T-helper 17 cell (primary cell): ENCODE measurements around the gene DGUOK. TPM values are rescaled to one million over a fixed set of nuclear protein-coding genes. Genes with fewer than 3 reads are reported as not detected.
"Not testable (repeated sequence)": the region's sequence is repeated elsewhere in the genome, so short reads cannot be mapped to it uniquely, and the experiment has no call there.

Source experiments
- ATAC-seq: fragments of 150-1000 bp; cut with Tn5 transposase; 2 replicates; pipeline ENCODE4 v1.10.0; 2021; ENCODE audit warnings: mild to moderate bottlenecking, moderate library complexity
- DNase-seq, 3 donors: peaks; one replicate each; pipeline versions ENCODE4 v3.0.0 to v3.0.0-alpha.2; 2020 to 2021
- H3K9me3 ChIP-seq: one replicate; pipeline ENCODE4 v1.7.0; 2013; ENCODE audit warnings: low read length, mild to moderate bottlenecking; ENCODE audit not compliant: control insufficient read depth, poor library complexity, severe bottlenecking
- H3K27ac Mint-ChIP-seq: one replicate; pipeline ENCODE4 v1.8.0; 2022; ENCODE audit warnings: mild to moderate bottlenecking, moderate library complexity, mixed read lengths
- H3K27me3 Mint-ChIP-seq: one replicate; pipeline ENCODE4 v1.8.0; 2022; ENCODE audit warnings: mixed read lengths
- H3K36me3 Mint-ChIP-seq: one replicate; pipeline ENCODE4 v1.8.0; 2022; ENCODE audit warnings: low read depth, mixed read lengths
- H3K4me1 Mint-ChIP-seq: one replicate; pipeline ENCODE4 v1.8.0; 2022; ENCODE audit warnings: mild to moderate bottlenecking, mixed read lengths
- H3K4me3 Mint-ChIP-seq: one replicate; pipeline ENCODE4 v1.8.0; 2022; ENCODE audit warnings: mild to moderate bottlenecking, moderate library complexity, mixed read lengths
- total RNA-seq, 4 donors: library from RNA in 2 of 4; stranded (reverse) in 2 of 4; gene quantifications; one replicate each; pipeline ENCODE4 v1.2.3 and lab custom pipeline; 2022 to 2026

The DGUOK gene
- total RNA-seq, 2 donors from 2014 or later = 34.2 to 39.7 TPM

DNA sequence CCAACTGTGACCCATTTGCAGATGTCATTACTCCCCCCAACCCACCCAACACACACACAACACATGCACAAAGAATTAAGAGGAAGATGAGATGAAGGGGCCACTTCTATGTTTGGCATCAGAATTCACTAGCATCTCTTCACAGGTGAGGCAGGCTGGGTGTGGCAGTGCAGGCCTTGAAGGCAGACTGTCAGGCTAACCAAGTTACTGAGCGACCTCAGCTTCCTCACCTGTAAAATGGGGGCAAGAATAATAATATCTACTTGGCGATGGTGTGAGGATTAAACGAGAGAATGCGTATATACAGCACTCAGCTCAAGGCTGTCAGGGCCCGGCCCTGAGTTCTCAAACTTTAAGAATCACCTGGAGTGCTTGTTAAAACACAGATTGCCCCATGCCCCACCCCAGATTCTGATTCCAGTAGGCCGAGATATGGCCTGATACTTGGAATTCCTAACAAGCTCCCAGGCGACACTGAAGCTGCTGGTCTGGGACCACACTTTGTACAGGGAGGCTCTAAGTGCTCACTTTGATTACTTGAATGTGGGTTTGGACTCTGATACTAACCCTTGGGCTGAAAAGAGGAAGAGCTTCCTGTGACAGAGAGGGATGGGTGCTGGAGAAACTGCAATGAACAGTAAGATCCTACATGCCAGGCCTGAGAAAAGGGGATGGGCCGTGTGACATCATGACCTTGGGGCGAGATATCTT lies 32.8 kb upstream of the DGUOK start:
- ATAC-seq (no peak), DNase-seq (no peak)
- Mint-ChIP-seq H3K27me3 (no peaks in the 10 kb centered on the region), H3K4me3 (no peak overlapping the region), H3K36me3 (no peaks in the 10 kb centered on the region), H3K4me1 (peaks cover 10% of the 10 kb centered on the region), H3K27ac (no peak overlapping the region)
- no peaks in the 10 kb centered on the region for H3K9me3 ChIP-seq

DNA sequence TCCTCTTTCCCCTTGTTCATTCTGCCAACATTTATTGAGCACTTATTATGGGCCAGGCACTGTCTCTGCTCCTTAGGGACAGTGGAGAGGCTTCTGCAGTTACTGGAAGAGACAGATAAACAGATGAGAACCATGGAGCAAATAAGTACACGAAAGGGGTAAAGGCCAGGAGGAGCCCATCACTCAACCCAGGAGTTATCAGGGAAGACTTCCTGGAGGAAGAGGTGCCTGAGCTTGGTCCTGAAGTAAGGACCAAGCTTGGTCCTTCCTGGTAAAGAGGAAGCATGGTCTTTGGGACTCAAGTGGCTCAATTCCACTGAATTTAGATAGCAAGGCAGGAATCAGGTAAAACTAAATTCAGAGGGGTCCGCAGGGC lies 32.2 kb upstream of the DGUOK start:
- H3K4me3 Mint-ChIP-seq = peak overlapping the region; percentile 32
- H3K4me1 Mint-ChIP-seq = peaks cover 10% of the 10 kb centered on the region
- H3K36me3 Mint-ChIP-seq = no peaks in the 10 kb centered on the region
- H3K9me3 ChIP-seq = no peaks in the 10 kb centered on the region
- no peak overlapping the region for H3K27ac Mint-ChIP-seq
- no peak for DNase-seq
- no peak for ATAC-seq
- H3K27me3 Mint-ChIP-seq = no peaks in the 10 kb centered on the region

DNA sequence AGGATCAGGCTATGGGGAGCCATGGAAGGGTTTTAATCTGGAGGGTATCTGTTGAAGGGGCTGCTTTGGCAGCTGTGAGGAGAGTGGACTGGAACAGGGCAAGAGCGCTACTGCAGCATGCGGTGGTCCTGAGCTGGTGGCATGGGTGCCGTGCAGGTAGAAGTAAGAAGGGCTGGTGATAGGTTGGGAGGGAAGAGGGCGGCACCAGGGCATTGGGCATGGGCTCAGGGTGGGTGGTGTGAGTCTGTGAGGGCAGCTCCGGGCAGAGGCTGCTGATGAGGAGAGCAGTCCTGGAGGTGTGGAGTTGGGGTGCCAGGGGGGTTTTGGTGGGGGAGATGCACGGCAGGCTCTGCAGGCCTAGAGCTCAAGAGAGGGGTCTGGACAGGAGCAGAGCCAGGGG lies 31.8 kb upstream of the DGUOK start:
- Mint-ChIP-seq H3K36me3 (no peaks in the 10 kb centered on the region), H3K27ac (peak overlapping the region; percentile 62)

DNA sequence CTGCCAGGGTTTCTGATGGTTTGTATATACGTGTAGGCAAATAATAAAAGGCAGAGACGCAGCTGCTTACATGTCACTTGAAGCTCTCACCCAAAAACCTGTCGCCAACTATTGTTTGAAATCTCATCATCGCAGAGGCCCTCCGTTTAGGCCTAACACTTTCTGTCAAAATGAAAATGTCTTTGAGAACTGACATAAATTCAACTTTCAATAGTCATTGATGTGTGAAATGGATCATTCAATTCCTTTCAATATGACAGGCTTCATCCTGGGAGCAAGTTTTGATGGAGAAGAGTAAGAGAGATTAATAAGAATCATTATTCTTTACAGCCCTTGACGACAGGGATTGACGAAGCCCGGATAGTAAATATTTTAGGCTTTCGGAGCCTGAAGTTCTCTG lies 31.2 kb upstream of the DGUOK start:
- Mint-ChIP-seq H3K4me3 (no peak overlapping the region), H3K27me3 (peaks cover 4% of the 10 kb centered on the region), H3K4me1 (peaks cover 10% of the 10 kb centered on the region), H3K27ac (peak overlapping the region; percentile 62), H3K36me3 (no peaks in the 10 kb centered on the region)
- H3K9me3 ChIP-seq = no peaks in the 10 kb centered on the region
- DNase-seq = no peak
- no peak for ATAC-seq

More for the DNA sequence above, 31.8 kb upstream of the DGUOK start:
- Mint-ChIP-seq H3K4me1 (peaks cover 10% of the 10 kb centered on the region), H3K27me3 (peaks cover under 1% of the 10 kb centered on the region), H3K4me3 (peak overlapping the region; percentile 32)
- DNase-seq = no peak
- no peaks in the 10 kb centered on the region for H3K9me3 ChIP-seq
- ATAC-seq = no peak

DNA sequence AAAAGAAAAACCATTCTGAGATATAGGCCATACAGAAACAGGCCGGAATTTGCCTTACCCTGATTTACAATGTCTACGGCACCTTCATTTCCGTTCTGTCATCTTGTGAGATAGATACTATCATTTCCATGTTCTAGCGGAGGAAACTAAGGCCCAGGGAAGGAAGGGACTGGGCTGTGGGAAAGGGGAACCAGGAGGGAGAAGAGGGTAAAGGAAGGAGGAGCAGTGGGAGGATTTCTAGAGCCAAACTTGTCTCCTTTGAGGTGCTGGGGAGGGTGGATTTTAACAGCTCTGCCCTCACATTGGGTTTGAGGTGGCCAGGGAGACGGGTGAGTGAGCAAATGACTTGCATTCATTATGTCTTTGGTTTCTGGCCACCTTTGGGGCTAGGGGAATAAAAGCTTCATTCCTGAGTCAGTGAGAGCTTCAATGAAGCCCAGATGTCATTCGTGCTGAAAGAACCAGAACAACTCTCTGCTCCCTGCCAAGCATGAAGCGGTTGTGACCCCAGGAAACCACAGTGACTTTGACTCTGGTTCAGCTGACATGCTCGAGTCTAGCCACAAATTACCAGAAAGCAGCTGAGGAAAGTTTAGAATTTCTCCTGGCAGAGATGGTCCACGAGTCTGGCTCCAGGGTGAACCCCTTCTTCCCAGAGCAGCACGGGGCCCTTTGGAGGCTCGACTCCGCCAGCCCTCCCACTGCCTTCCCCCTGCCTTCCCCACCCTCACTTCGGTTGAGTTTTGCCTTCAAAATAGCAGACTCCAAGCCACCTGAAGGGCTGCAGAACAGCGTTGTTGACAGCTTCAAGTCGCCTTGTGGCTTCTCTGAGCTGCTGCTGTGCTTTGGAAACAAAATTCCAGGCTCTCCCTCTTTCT lies 30.1 kb upstream of the DGUOK start:
- peak; percentile 89 for ATAC-seq
- Mint-ChIP-seq H3K36me3 (peaks cover under 1% of the 10 kb centered on the region), H3K4me3 (peak overlapping the region; percentile 58), H3K27ac (peak overlapping the region; percentile 82), H3K27me3 (peaks cover 15% of the 10 kb centered on the region), H3K4me1 (peaks cover 10% of the 10 kb centered on the region)
- no peaks in the 10 kb centered on the region for H3K9me3 ChIP-seq
- DNase-seq = no peak

DNA sequence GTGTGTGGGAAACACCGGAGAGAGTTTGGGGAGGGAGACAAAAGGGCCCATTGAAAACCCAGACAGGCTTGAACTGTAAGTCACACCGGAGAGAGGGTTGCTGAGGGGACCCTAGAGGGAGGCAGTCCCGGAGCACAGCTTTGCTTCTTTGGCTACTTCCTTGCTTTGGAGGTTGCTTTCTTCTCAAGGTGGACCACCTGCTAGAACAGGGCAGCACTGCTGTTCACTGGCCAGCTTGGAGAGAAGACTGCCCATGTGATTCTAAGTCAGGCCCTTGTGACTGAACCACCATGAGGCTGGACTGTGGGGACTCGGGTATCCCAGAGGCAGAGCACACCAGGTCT lies 29.5 kb upstream of the DGUOK start:
- no peak for DNase-seq
- H3K36me3 Mint-ChIP-seq = peaks cover 2% of the 10 kb centered on the region
- no peaks in the 10 kb centered on the region for H3K9me3 ChIP-seq
- no peak for ATAC-seq
- peaks cover 10% of the 10 kb centered on the region for H3K4me1 Mint-ChIP-seq
- H3K4me3 Mint-ChIP-seq = no peak overlapping the region
- H3K27ac Mint-ChIP-seq = peak overlapping the region; percentile 82
- peaks cover 21% of the 10 kb centered on the region for H3K27me3 Mint-ChIP-seq

DNA sequence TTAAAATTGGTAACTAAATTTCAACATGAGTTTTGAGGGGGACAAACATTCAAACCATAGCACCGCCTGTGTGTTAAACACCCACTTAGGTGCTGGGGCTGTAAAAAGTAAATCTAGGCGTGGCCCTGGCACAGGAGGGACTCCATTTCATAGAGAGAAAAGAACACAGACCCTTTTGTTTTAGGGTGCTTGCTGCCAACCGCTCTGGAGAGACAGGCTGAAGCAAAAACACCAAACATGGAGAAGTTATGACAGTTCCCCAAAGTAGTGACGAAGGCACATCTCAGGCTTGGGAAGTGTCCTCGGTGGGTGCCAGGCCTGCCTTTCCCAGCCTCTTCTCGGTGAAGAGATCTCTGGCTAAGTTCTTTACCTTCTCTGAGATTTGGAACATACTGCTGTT lies 28.7 kb upstream of the DGUOK start:
- Mint-ChIP-seq H3K4me3 (no peak overlapping the region), H3K27me3 (peaks cover 28% of the 10 kb centered on the region), H3K27ac (no peak overlapping the region), H3K4me1 (peaks cover 13% of the 10 kb centered on the region), H3K36me3 (peaks cover 5% of the 10 kb centered on the region)
- no peak for DNase-seq
- H3K9me3 ChIP-seq = no peaks in the 10 kb centered on the region
- no peak for ATAC-seq

DNA sequence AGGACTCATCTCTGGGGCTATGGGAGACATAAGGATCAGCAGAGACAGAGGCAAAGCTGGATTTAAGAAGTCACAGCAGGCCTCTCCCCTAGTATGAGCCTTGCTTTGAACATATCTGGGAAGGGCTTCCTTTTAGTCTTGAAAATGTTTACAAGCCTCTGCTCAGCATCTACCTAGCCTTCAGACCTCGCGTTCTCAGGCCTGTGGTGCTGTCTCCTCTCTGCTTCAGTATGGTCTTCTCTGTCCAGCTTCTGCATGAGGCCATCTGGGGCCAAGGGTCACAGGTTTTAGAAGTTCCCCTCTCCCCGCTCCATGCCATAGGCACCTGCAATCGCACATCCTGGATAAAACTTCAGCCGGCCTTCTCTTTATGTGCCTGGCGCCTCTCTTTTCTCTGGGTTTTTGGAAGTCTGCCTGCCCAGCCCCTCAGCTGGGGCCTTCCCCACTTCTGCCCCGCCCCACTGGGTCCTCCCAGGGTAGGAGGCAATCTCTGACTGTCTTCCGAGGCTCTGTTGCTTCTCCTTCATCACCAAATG lies 26.8 kb upstream of the DGUOK start:
- peaks cover 32% of the 10 kb centered on the region for H3K27me3 Mint-ChIP-seq
- no peaks in the 10 kb centered on the region for H3K9me3 ChIP-seq
- no peak overlapping the region for H3K4me3 Mint-ChIP-seq
- H3K27ac Mint-ChIP-seq = no peak overlapping the region
- H3K36me3 Mint-ChIP-seq = peaks cover 5% of the 10 kb centered on the region
- ATAC-seq (no peak), DNase-seq (no peak)
- peaks cover 11% of the 10 kb centered on the region for H3K4me1 Mint-ChIP-seq

DNA sequence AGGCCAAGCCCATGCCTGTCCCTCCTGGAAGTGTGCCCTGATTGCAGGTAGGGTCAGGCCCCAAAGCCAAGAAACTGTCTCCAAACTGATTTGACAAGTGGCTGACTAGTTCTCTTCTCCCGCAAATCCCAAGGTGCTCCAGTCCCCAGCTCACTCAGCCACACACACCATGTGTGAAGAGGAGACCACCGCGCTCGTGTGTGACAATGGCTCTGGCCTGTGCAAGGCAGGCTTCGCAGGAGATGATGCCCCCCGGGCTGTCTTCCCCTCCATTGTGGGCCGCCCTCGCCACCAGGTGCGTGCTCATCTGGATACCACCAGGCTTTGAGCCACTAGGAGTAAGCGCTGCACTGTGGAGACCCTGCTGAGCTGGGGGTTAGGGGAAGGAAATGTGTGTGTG lies 25.5 kb upstream of the DGUOK start:
- Mint-ChIP-seq H3K27ac (no peak overlapping the region), H3K27me3 (peaks cover 32% of the 10 kb centered on the region), H3K36me3 (peaks cover 5% of the 10 kb centered on the region), H3K4me1 (peaks cover 8% of the 10 kb centered on the region), H3K4me3 (no peak overlapping the region)
- no peaks in the 10 kb centered on the region for H3K9me3 ChIP-seq
- no peak for DNase-seq
- ATAC-seq = no peak

DNA sequence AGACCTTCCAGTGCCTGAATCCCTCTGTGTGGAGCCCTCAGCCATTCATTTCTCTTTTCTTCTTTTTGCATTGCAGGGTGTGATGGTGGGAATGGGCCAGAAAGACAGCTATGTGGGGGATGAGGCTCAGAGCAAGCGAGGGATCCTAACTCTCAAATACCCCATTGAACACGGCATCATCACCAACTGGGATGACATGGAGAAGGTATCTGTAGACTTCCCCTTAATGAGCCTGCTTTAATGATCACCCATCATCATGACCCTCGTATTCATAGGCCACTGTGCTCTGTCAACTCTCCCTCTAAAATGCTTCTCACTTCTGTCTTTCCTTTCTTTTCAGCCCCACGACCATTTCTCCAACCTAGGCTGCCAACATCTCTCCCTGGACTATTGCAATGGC lies 24.4 kb upstream of the DGUOK start:
- H3K36me3 Mint-ChIP-seq = peaks cover 5% of the 10 kb centered on the region

DNA sequence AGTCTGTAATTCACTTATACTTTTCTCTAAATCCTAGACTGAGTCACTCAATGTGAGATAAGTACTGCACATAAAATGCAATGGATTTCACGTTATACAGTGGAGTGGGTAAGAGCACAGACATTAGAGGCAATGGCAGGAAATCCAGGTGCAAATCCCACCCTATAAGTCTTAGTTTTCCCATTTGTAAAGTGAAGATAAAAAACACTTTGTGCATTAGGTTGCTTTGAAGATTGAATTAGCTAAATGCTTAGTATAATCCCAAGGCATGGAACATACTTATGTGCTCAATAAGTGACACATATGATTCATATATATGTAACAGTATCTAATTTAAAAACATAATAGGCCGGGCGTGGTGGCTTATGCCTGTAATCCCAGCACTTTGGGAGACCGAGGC lies 23.4 kb upstream of the DGUOK start:
- no peak overlapping the region for H3K4me3 Mint-ChIP-seq
- peaks cover 32% of the 10 kb centered on the region for H3K27me3 Mint-ChIP-seq
- peaks cover 5% of the 10 kb centered on the region for H3K36me3 Mint-ChIP-seq
- no peak for DNase-seq
- no peak for ATAC-seq
- H3K4me1 Mint-ChIP-seq = peaks cover 5% of the 10 kb centered on the region
- no peak overlapping the region for H3K27ac Mint-ChIP-seq
- no peaks in the 10 kb centered on the region for H3K9me3 ChIP-seq

More for the DNA sequence above, 24.4 kb upstream of the DGUOK start:
- ATAC-seq = no peak
- no peak for DNase-seq
- Mint-ChIP-seq H3K27me3 (peaks cover 32% of the 10 kb centered on the region), H3K27ac (peak overlapping the region; percentile 14), H3K4me3 (no peak overlapping the region), H3K4me1 (peaks cover 6% of the 10 kb centered on the region)
- H3K9me3 ChIP-seq = no peaks in the 10 kb centered on the region

DNA sequence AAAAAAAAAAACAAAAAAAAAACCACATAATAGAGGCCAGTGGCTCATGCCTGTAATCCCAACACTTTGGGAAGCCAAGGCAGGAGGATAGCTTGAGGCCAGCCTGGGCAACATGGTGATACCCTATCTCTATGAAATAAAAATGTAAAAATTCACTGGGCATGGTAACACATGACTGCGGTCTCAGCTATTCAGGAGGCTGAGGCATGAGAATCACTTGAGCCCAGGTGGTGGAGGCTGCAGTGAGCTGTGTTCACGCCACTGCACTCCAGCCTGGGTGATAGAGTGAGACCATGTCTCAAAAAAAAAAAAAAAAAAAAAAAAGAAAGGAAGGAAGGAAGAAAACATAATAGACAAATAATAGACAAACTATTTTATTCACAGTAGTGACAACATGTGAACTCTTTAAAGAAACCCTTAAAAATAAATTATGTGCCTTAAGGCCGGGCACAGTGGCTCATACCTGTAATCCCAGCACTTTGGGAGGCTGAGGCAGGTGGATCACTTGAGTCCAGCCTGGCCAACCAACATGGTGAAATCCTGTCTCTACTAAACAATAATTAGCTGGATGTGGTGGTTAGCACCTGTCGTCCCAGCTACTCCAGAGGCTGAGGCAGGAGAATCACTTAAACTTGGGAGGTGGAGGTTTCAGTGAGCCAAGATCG lies 22.6 kb upstream of the DGUOK start:
- not testable (repeated sequence) for H3K9me3 ChIP-seq, H3K36me3 Mint-ChIP-seq, DNase-seq, H3K4me3 Mint-ChIP-seq, H3K27ac Mint-ChIP-seq, H3K4me1 Mint-ChIP-seq, ATAC-seq
- H3K27me3 Mint-ChIP-seq = peaks cover 32% of the 10 kb centered on the region

DNA sequence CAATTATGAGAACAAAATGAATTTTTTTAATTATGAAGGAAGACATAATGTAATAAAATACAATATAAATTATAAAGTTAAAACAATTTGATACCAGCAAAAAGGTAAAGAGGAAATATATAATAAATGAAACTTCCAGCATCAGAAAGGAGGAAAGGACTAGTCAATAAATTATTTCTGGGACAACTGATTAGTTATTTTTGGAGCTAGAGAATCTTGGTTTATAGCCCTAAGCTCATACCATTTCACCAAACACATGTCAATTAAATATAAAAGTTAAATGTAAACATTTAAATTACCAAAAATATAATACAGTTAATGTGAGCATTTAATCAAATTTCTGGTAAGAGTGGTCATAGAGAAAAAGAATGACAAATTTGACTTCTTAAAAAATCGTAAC lies 21.7 kb upstream of the DGUOK start:
- H3K4me3 Mint-ChIP-seq = no peak overlapping the region
- peaks cover 31% of the 10 kb centered on the region for H3K27me3 Mint-ChIP-seq
- DNase-seq = no peak
- ATAC-seq = no peak
- peaks cover 5% of the 10 kb centered on the region for H3K36me3 Mint-ChIP-seq
- peaks cover 5% of the 10 kb centered on the region for H3K4me1 Mint-ChIP-seq
- no peaks in the 10 kb centered on the region for H3K9me3 ChIP-seq
- H3K27ac Mint-ChIP-seq = no peak overlapping the region
